NCI-H1092 (cell line): ENCODE measurements around the gene SERTAD1.
A peak's percentile ranks its signal among the peaks of the same experiment; 100 is the strongest.
"Not testable (repeated sequence)": the region's sequence is repeated elsewhere in the genome, so short reads cannot be mapped to it uniquely, and the experiment has no call there.

Experiments used
- DNase-seq: peaks from one replicate; lab custom pipeline; 2025; lab: John Stamatoyannopoulos, UW

Gene SERTAD1

DNA sequence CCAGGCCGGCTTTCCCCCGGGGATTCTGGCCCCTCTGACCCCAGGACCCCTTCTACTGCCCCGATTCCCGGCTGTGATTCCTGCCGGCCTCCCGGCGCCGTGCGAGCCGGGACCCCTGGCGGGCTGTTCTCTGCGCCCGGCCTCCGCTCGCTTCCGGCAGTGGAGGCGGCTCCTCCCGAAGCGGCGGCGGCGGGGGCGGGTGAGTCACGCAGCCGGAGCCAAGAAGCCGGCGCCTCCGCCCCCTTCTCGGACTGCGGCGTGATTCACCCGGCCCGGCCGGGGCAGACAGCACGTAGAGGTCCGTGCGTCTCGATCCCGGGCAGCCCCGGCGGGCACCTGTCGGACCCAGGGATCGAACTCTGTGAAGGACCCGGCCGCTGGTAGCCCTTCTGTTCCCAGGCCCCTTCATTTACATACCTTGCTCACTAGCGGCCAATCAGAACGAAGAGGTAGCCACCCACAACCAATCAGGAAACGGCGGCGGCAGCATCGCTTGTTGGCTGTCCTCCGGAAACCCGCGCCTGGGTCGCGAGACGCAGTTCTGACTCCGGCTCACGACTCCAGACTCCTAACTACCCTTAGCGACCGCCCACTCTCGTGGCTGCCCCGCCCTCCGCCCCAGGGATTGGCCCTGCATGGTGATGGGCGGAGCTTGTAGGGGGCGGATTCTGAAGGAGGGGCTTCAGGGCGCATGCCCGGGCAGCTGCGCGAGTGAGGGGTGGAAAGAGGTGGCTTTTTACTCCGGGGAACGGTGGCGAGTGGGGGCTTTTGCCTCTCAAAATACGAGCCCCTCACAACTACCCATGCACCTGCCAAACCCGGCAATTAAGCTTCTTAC, at the start of gene SERTAD1:
Gene SERTAD1, minus strand, starts transcription at position 543 of the 838 bp plus-strand sequence. CDS start 2,446 bp downstream, outside the sequence.
- DNase-seq: peak; percentile 97

DNA sequence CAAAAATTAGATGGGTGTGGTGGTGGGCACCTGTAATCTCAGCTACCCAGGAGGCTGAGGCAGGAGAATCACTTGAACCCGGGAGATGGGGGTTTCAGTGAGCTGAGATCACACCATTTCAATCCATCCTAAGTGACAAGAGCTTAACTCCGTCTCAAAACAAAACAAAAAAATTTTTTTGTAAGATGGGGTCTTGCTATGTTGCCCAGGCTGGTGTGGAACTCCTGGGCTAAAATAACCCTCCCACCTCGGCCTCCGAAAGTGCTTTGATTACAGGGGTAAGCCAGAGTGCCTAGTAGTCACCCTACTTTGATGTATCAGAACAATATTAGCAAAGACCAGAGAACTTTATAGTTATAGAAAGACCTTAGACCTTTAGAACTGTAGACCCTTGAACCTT, 48.9 kb upstream of the SERTAD1 start:
- DNase-seq: no peak

GRCh38 chr19:40472516-40472915, 46.7 kb upstream of the SERTAD1 start:
- DNase-seq: no peak

- DNase-seq: no peak
These were observed 45.3 kb upstream of the SERTAD1 start for GRCh38 chr19:40471111-40471510.

- no peak for DNase-seq
These were observed 43.2 kb upstream of the SERTAD1 start for GRCh38 chr19:40469011-40469410.

DNA sequence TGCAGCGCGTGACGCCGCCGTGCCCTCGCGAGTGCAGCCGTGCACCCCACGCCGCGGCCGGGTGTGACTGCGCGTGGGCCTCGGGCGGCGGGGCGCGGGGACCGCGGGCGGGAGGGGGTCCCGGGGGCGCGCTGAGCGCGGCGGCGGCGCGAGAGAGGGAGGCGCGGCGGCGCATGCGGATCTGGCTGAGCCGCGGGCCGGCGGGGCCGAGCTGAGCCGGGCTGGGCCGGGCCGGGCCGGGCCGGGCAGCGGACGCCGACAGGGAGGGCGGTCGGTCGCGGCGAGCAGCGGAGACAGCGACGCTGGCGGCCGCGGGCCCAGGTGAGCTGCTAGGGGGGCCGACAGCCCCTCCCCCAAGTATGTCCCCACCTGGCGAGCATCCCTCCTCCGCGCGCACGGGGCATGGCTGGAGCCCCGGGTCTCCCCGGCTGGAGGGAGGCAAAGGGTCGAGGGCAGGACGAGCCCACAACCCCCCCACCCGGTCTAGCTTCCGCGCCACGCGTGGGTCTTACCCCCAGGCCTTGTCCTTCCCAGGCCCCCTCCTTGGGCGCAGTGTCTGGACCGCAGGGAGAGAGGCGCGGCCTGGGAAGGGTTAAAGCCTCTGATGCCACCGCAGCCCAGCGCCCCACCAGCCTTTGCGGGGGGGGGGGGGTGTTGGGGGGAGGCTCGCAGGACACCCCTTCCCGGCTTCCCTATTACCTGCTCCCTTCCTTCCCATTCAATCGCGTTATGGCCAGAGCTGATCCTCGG, 41.4 kb upstream of the SERTAD1 start, which contains the start of gene SPTBN4:
Gene SPTBN4, plus strand, starts transcription at position 17 of the 750 bp plus-strand sequence. CDS start 5,621 bp downstream, outside the sequence.
- no peak for DNase-seq

- DNase-seq: no peak
These were observed 40.6 kb upstream of the SERTAD1 start for GRCh38 chr19:40466219-40466984.

DNA sequence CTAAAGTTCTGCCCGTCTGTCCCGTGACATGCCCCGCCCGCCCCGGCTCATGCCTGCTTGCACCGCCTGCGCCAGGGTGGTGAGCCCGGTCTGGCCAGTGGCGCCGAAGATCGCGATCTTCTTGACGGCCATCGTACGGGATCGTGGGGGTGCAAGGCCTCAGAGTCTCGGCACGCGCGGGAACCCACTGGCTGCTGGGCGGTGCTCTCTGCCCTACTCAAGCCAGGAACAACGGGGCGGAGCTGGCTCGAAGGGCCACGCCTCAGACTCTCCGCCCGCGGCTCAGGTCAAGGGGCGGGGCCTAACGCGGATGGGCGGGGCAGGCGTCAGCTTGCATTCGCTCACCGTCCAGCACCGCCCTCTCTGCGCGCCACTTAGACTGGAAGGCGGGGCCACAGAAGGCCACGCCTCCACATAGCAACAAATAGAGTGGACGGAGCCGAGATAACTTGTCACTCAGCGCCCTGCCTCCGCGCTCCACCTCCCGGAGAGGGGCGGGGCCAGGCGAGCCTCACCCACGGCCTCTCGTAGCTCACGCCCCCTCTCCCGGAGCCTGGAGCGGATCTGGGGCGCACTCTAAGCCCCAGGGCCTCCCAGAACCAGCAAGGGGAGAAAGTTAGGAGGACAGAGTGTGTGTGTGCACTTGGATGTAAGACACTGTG, 39.9 kb upstream of the SERTAD1 start, which contains the start of gene BLVRB:
Gene BLVRB, minus strand, starts transcription at position 189 of the 662 bp plus-strand sequence. Its CDS starts 57 bp downstream, at position 132.
- peak; percentile 79 for DNase-seq

DNA sequence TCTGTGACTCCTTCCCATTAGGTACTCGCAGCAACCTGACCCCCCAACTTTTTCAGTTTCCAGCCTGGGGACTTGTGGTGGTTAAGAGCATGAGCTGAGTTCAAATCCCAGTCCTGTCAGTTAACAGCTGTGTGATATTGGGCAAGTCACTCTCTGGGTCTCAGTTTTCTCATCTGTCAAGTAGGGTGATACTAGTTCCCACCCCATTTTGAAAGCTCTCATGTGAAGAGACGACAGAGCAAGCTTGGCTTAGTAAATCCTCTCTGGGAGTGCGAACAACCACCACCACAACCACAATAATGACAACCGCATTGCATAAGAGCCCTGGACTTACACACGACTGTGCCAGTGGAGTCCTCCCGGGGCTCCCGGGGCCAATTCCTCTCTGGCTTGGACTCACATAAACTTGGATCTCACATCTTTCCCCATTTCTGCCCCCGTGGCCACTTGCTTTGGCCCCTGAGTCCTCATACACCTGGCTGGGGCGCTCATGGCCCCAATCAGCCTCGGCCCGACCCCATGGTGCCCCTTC, 39.3 kb upstream of the SERTAD1 start:
- DNase-seq: no peak

- peak; percentile 16 for DNase-seq
These were observed 38.5 kb upstream of the SERTAD1 start for GRCh38 chr19:40464059-40465024.

GRCh38 chr19:40463587-40464037, 37.8 kb upstream of the SERTAD1 start:
- not testable (repeated sequence) for DNase-seq

DNA sequence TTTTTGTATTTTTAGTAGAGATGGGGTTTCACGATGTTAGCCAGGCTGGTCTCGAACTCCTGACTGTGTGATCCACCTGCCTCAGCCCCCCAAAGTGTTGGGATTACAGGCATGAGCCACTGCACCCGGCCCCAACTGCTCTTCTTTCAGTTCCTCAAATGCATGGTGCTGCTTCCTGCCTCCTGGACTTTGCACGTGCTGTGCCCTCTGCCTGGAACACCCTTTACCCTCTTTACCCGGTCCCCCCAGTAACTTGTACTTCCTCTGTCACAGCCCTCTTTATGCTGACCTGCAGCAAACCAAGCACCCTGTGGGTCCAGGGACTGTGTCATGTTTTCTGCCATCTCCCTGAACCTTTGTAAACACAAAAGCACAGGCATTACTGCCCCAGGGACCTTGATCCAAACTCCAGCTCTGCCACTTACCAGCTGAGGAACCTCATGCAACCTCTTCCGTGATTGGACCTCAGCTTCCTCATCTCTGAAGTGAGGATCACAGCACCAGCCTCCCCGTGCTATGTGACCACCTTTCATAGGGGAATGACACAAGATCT, 36.0 kb upstream of the SERTAD1 start:
- no peak for DNase-seq

GRCh38 chr19:40460185-40460584, 34.4 kb upstream of the SERTAD1 start:
- no peak for DNase-seq

GRCh38 chr19:40458597-40458974, 32.8 kb upstream of the SERTAD1 start:
- DNase-seq: no peak

- no peak for DNase-seq
These were observed 32.3 kb upstream of the SERTAD1 start for GRCh38 chr19:40457953-40458596.

GRCh38 chr19:40457048-40457447, 31.3 kb upstream of the SERTAD1 start:
- DNase-seq: no peak

GRCh38 chr19:40453943-40454342, 28.2 kb upstream of the SERTAD1 start:
- DNase-seq: not testable (repeated sequence)

GRCh38 chr19:40453151-40453735, 27.5 kb upstream of the SERTAD1 start:
- no peak for DNase-seq

- DNase-seq: no peak
These were observed 26.2 kb upstream of the SERTAD1 start for GRCh38 chr19:40452016-40452415.
